Mucosa of descending colon (tissue), 3 donors: ENCODE measurements around the gene RNASE12. TPM values are rescaled to one million over a fixed set of nuclear protein-coding genes. Genes with fewer than 3 reads are reported as not detected.
"Not testable (repeated sequence)": the region's sequence is repeated elsewhere in the genome, so short reads cannot be mapped to it uniquely, and the experiment has no call there.

Experiments
- ATAC-seq: fragments of 200-7000 bp; cut with Tn5 transposase; one replicate; pipeline ENCODE4 v1.9.1; 2020; ENCODE audit warnings: mild to moderate bottlenecking, moderate library complexity
- DNase-seq, 3 donors: peaks; one replicate each; pipeline ENCODE4 v3.0.0-alpha.2; 2020
- H3K36me3 ChIP-seq: fragments of 200-600 bp; one replicate; pipeline ENCODE4 v1.8.0; 2021; ENCODE audit warnings: low read depth, mild to moderate bottlenecking
- H3K4me1 ChIP-seq: fragments of 200-600 bp; one replicate; pipeline ENCODE4 v1.8.0; 2021; ENCODE audit warnings: low read depth, mild to moderate bottlenecking
- H3K4me3 ChIP-seq: fragments of 200-600 bp; one replicate; pipeline ENCODE4 v1.8.0; 2021; ENCODE audit warnings: mild to moderate bottlenecking
- H3K9me3 ChIP-seq: fragments of 200-600 bp; one replicate; pipeline ENCODE4 v1.8.0; 2021; ENCODE audit warnings: mild to moderate bottlenecking
- intact Hi-C, 2 donors: fragments of 100-400 bp; cut with DNase I in 1 of 2; cut with micrococcal nuclease in 1 of 2; formaldehyde crosslinking; loops; one replicate each; pipeline versions ENCODE4 v1.11.0 to v1.11.1; 2022; cut with DNase I, micrococcal nuclease
- total RNA-seq, 3 donors: library from RNA; stranded (reverse); fragmentation: NEBNext Ultra II Directional in 2 of 3; extraction: Animal tissue kit (Norgen Biotek cat#: 25700) in 2 of 3; gene quantifications; one replicate each; pipeline versions ENCODE4 v1.2.1 to v1.2.4, GENCODE V29; 2021 to 2023
- TF ChIP-seq, protein P1 (sequence below): fragments of 200-600 bp; IDR thresholded peaks from one replicate; pipeline ENCODE4 v1.8.0; 2022; ENCODE audit warnings: antibody characterized with exemption, mild to moderate bottlenecking
- donor health status: DM: no; HTN: no; CAD: no; lungs with moderate emphysema.
- donor health status: DM: no; HTN: no; CAD: no.
- donor health status: DM: no; HTN: yes; CAD: no.

RNASE12 gene
- total RNA-seq, 3 donors from 2014 or later: not detected

GRCh38 chr14:20623798-20624197 is 32.6 kb upstream of the RNASE12 start:
- intact Hi-C loops: no loop called here
- ATAC-seq (no peak), DNase-seq (no peak)
- no peaks in the 10 kb centered on the region for H3K9me3 ChIP-seq
- H3K36me3 ChIP-seq: no peaks in the 10 kb centered on the region
- H3K4me1 ChIP-seq: peaks cover 9% of the 10 kb centered on the region
- no peak overlapping the region for H3K4me3 ChIP-seq
- TF ChIP-seq, protein P1, sequence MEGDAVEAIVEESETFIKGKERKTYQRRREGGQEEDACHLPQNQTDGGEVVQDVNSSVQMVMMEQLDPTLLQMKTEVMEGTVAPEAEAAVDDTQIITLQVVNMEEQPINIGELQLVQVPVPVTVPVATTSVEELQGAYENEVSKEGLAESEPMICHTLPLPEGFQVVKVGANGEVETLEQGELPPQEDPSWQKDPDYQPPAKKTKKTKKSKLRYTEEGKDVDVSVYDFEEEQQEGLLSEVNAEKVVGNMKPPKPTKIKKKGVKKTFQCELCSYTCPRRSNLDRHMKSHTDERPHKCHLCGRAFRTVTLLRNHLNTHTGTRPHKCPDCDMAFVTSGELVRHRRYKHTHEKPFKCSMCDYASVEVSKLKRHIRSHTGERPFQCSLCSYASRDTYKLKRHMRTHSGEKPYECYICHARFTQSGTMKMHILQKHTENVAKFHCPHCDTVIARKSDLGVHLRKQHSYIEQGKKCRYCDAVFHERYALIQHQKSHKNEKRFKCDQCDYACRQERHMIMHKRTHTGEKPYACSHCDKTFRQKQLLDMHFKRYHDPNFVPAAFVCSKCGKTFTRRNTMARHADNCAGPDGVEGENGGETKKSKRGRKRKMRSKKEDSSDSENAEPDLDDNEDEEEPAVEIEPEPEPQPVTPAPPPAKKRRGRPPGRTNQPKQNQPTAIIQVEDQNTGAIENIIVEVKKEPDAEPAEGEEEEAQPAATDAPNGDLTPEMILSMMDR: no peak

GRCh38 chr14:20622816-20623291 is 31.7 kb upstream of the RNASE12 start:
- Histone ChIP-seq H3K9me3 (no peaks in the 10 kb centered on the region), H3K4me3 (no peak overlapping the region), H3K4me1 (peaks cover 9% of the 10 kb centered on the region), H3K36me3 (no peaks in the 10 kb centered on the region)
- no peak for DNase-seq
- intact Hi-C loops: no loop called here
- TF ChIP-seq, protein P1: no peak
- no peak for ATAC-seq

DNA sequence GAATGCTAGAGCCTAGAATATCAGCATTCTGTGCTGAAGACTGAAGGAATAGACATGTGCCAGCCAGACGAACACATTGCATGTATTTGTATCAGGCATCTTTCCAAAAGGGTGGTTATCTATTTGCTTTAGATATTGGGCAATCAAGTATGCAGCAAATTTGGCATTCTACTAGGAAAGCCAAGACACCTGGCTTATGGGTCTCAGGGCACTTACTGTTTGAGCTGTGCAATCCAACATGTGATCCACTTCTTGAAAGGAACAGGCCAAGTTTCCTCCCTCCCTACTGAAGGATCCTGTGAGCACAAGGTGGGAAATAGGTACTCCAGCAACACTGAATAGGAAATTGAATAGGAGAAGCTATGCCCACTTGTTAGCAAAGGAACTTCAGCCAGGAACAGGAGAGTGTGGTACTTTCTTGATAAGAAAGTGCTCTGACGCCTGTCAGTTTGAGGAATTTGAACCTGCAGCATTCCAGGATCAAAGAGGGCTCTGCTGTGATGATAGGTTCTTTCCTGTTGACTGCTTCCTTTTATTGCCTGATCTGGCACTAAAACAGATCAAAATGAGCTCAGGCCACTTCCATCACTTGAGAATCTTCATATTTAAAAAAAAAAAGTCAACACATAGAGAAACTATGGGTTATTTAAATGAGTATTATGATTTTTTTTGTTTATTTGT is 29.8 kb upstream of the RNASE12 start:
- Histone ChIP-seq H3K4me1 (peaks cover 9% of the 10 kb centered on the region), H3K9me3 (no peaks in the 10 kb centered on the region), H3K4me3 (no peak overlapping the region), H3K36me3 (no peaks in the 10 kb centered on the region)
- TF ChIP-seq, protein P1: no peak
- peak; percentile 42 for ATAC-seq
- DNase-seq: no peak
- intact Hi-C loops: no loop called here

- DNase-seq, H3K36me3 ChIP-seq, H3K4me3 ChIP-seq, ATAC-seq, H3K4me1 ChIP-seq, intact Hi-C loops, H3K9me3 ChIP-seq: not testable (repeated sequence)
These were observed 28.5 kb upstream of the RNASE12 start for GRCh38 chr14:20619688-20620087.

DNA sequence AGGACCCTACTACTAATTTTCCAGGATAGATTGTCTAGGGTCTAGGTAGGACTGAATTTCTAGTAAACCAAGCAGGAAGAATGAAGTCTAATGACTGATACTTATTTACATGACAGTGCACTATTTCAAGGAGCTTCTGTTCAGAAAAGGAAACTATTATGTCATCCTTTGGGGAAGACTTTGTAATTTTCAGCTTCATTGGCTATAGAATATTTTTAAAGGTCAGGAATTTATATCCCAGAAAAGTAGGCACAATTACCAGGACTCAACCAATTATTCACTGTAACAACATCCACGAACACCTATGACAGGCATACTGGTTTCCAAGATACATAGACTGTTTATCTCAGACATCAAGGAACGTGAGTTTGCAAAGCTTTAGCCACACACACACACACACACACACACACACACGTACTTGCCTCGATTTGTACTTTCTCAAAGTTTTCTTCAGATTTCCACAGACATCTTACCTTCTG is 27.1 kb upstream of the RNASE12 start:
- intact Hi-C loops: no loop called here

More for the DNA sequence above, 27.1 kb upstream of the RNASE12 start:
- Histone ChIP-seq H3K9me3 (no peaks in the 10 kb centered on the region), H3K4me1 (peaks cover 5% of the 10 kb centered on the region), H3K4me3 (no peak overlapping the region), H3K36me3 (no peaks in the 10 kb centered on the region)
- DNase-seq (no peak), ATAC-seq (no peak)
- TF ChIP-seq, protein P1: no peak
